Natural killer cell treated with Interleukin-12 subunit alpha and Interleukin-12 subunit beta and Interleukin-15 and Interleukin-18, amount 100 ng/mL, for 72 hours (primary cell): ENCODE measurements around the gene SLC4A2. TPM values are rescaled to one million over a fixed set of nuclear protein-coding genes. Genes with fewer than 3 reads are reported as not detected.
"Not testable (repeated sequence)": the region's sequence is repeated elsewhere in the genome, so short reads cannot be mapped to it uniquely, and the experiment has no call there.

ENCODE experiments used
- ATAC-seq, 2 donors: fragments of 150-1000 bp; cut with Tn5 transposase in 1 of 2; sonication (Bioruptor Pico), chemical (Tn5 transposase) in 1 of 2; 2 replicates each; pipeline ENCODE4 v1.10.0; 2021
- DNase-seq: peaks from one replicate; pipeline ENCODE4 v3.0.0; 2022; ENCODE audit warnings: low spot score
- H3K27ac Mint-ChIP-seq, 2 donors: 1 replicate in 1 of 2; 2 replicates in 1 of 2; pipeline ENCODE4 v1.8.0; 2022; ENCODE audit warnings: mixed read lengths in 2 of 2, mild to moderate bottlenecking in 1 of 2, moderate library complexity in 1 of 2
- H3K27me3 Mint-ChIP-seq, 2 donors: 1 replicate in 1 of 2; 2 replicates in 1 of 2; pipeline ENCODE4 v1.8.0; 2022; ENCODE audit warnings: mixed read lengths in 2 of 2
- H3K36me3 Mint-ChIP-seq: one replicate; pipeline ENCODE4 v1.8.0; 2022; ENCODE audit warnings: mixed read lengths
- H3K4me1 Mint-ChIP-seq, 2 donors: 1 replicate in 1 of 2; 2 replicates in 1 of 2; pipeline ENCODE4 v1.8.0; 2022; ENCODE audit warnings: low read depth in 2 of 2, mixed read lengths in 2 of 2, mild to moderate bottlenecking in 1 of 2
- H3K4me3 Mint-ChIP-seq: one replicate; pipeline ENCODE4 v1.8.0; 2022; ENCODE audit warnings: mixed read lengths
- H3K9me3 Mint-ChIP-seq: 2 replicates; pipeline ENCODE4 v1.8.0; 2022; ENCODE audit warnings: mixed read lengths
- total RNA-seq, 2 donors: library from RNA; stranded (reverse); gene quantifications; one replicate each; pipeline ENCODE4 v1.2.3, GENCODE V29; 2022

The SLC4A2 gene
- total RNA-seq, 2 donors from 2014 or later: 117 to 195 TPM

DNA sequence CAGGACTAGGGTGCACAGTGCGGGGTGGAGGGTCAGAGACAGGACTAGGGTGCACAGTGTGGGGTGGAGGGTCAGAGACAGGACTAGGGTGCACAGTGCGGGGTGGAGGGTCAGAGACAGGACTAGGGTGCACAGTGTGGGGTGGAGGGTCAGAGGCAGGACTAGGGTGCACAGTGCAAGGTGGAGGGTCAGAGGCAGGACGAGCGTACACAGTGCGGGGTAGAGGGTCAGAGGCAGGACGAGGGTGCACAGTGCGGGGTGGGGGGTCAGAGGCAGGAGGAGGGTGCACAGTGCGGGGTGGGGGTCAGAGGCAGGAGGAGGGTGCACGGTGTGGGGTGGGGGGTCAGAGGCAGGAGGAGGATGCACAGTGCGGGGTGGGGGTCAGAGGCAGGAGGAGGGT is 15.9 kb upstream of the SLC4A2 start:
- not testable (repeated sequence) for H3K27me3 Mint-ChIP-seq, ATAC-seq, H3K36me3 Mint-ChIP-seq, H3K27ac Mint-ChIP-seq, H3K4me3 Mint-ChIP-seq, H3K9me3 Mint-ChIP-seq, DNase-seq
- H3K4me1 Mint-ChIP-seq: peaks cover 11 to 12% of the 10 kb centered on the region in 2 donors

DNA sequence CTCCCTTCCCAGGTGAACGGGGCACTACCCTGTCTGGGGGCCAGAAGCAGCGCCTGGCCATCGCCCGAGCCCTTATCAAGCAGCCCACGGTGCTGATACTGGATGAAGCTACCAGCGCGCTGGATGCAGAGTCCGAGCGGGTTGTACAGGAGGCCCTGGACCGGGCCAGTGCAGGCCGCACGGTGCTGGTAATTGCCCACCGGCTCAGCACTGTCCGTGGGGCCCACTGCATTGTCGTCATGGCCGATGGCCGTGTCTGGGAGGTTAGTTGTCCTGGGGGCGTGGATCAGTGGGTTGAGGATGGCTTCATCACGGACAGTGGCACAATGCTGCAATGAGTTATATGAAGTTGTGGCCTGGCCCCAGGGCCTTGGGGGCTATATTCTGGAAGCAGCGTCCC is 15.4 kb upstream of the SLC4A2 start:
- peaks cover 11 to 12% of the 10 kb centered on the region in 2 donors for H3K4me1 Mint-ChIP-seq
- no peaks in the 10 kb centered on the region for H3K27me3 Mint-ChIP-seq
- no peaks in the 10 kb centered on the region for H3K36me3 Mint-ChIP-seq
- H3K27ac Mint-ChIP-seq: no peak overlapping the region
- no peak overlapping the region for H3K4me3 Mint-ChIP-seq
- ATAC-seq (no peak), DNase-seq (no peak)
- H3K9me3 Mint-ChIP-seq: no peaks in the 10 kb centered on the region

DNA sequence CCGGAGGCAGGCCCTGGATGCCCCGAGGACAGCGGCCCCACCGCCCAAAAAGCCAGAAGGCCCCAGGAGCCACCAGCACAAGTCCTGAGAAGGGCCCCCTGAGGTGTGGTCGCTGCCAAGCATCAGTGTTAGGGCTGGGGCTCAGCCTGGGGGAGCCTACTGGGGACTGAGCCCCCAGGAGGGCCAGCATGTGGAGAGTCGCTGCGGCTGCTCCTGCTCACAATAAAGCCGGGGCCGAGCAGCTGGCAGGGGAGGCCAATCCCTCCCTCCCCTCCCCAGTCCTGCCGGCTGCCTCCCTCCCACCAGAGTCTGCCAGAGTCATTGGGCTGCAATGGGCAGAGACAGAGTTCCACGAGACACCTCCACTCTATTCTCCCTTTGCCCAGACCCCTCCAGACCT is 14.1 kb upstream of the SLC4A2 start:
- Mint-ChIP-seq H3K27ac (no peak overlapping the region), H3K36me3 (no peaks in the 10 kb centered on the region), H3K4me1 (peaks cover 0 to 4% of the 10 kb centered on the region in 2 donors), H3K4me3 (no peak overlapping the region), H3K9me3 (no peaks in the 10 kb centered on the region), H3K27me3 (no peaks in the 10 kb centered on the region)
- DNase-seq (no peak), ATAC-seq (no peak)

DNA sequence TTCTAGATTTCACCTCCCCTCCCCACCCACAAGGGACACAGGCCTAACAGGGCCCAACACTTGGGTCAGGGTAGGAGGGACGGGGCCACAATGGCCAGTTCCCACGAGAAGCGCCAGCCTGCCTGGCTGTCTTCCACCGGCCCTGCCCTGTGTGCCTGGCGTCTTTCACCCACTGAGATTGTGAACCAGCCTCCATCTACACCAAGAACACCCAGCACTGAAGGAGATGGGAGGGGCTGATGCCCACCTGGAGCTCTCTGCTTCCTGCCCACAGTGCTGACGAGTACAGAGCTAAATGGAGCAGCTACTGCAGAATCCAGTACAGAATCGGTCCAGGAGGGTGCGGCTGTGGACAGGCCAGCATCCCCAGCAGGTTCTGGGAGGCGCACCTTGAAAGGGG is 13.4 kb upstream of the SLC4A2 start:
- H3K27me3 Mint-ChIP-seq: no peaks in the 10 kb centered on the region

DNA sequence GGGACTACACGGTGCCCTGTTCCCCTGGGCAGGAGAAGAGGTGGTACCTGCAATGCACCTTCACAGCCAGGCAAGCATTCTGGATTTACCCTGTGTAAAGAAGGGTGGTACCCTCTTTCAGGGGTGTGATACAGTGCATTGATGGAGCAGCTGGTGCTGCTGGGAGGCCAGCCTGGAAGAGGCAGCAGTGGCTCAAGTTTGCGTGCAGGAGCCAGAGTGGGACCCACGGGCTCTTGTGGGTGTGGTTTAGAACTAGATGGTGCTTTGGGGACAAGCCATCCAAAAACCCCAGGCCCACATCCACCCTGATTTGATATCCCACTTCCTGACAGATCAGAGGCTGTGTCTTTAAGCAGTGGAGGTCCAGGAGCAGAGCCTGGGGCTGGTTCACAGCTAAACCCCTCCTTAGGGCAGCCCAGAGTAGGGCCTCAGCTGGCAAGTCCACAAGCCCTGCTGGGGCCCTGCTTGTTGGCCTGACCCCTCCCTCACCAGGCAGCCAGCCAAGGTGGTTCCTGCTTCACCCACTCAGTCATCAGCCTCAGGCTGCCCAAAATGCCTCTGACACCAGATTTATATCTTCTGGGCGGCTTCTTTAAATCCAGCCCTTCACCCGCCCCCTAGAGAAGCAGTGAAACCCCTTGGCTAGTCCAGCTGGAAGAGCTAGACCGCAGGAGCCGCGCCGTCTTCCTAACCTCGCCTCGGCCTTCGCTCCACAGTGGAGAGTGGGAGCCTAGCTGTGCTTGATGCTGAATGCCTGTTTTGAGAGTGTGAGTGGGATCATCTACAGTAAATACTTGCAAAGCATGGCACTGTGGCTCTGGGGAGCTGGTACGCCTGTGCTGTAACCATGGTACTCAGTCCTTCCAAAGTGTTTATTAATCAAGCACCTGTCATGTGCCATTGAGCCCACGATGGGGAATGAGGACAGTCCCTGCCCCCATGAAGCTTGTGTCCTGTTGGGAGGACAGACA is 12.5 kb upstream of the SLC4A2 start:
- H3K27ac Mint-ChIP-seq: no peak overlapping the region
- DNase-seq (no peak), ATAC-seq (no peak)
- no peaks in the 10 kb centered on the region for H3K36me3 Mint-ChIP-seq
- peaks cover 0 to 4% of the 10 kb centered on the region in 2 donors for H3K4me1 Mint-ChIP-seq
- H3K27me3 Mint-ChIP-seq: no peaks in the 10 kb centered on the region
- H3K4me3 Mint-ChIP-seq: no peak overlapping the region
- no peaks in the 10 kb centered on the region for H3K9me3 Mint-ChIP-seq

More for the DNA sequence above, 13.4 kb upstream of the SLC4A2 start:
- H3K4me3 Mint-ChIP-seq: no peak overlapping the region
- no peaks in the 10 kb centered on the region for H3K9me3 Mint-ChIP-seq
- ATAC-seq (no peak), DNase-seq (no peak)
- H3K27ac Mint-ChIP-seq: no peak overlapping the region
- H3K36me3 Mint-ChIP-seq: no peaks in the 10 kb centered on the region
- peaks cover 0 to 4% of the 10 kb centered on the region in 2 donors for H3K4me1 Mint-ChIP-seq

DNA sequence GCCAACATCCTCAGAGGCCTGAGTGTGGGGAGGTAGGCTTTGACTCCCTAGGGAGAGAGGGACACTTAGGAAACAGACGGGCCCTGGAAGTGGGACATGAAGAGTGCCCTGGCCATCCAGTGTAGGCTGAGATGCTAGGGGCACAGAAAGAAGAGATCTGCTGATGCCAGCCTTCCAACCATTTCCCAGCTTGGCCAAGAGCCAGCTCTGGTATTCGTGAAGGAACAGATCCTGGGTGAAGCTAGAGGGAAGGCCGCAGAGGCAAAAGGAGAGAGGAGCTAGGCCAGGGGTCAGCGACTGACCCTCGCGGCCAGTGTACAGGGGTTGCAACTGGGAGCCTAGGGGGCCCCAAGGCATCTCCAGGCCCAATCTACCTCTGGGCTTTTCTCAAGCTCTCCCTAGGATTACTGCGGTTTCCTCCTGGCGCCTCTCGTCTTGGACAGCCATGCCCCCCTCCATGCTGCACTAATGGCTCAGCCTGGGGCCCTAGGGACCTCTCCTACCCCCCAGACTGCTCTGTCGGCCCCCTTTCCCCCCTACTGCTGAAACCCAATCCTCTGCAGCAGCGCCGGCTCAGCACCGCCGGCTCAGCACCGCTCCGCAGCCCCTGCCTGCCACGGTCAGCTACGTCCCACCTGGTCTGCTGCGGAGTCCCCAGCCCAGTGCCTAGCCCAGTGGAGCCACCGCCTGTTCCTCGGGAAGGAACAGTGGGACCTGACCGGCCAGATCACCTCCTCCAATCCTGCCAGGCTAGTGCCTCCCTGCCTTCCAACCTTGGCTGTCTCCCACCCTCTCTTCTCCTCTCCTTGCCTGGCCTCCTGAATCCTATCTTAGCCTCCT is 11.2 kb upstream of the SLC4A2 start, which contains the start of gene ASIC3:
ASIC3 (plus strand) TSS at position 556 of the 840 bp plus-strand sequence. CDS start 355 bp downstream, outside the sequence.
- no peaks in the 10 kb centered on the region for H3K9me3 Mint-ChIP-seq
- ATAC-seq: no peak
- H3K4me3 Mint-ChIP-seq: no peak within 1 kb of the TSS

DNA sequence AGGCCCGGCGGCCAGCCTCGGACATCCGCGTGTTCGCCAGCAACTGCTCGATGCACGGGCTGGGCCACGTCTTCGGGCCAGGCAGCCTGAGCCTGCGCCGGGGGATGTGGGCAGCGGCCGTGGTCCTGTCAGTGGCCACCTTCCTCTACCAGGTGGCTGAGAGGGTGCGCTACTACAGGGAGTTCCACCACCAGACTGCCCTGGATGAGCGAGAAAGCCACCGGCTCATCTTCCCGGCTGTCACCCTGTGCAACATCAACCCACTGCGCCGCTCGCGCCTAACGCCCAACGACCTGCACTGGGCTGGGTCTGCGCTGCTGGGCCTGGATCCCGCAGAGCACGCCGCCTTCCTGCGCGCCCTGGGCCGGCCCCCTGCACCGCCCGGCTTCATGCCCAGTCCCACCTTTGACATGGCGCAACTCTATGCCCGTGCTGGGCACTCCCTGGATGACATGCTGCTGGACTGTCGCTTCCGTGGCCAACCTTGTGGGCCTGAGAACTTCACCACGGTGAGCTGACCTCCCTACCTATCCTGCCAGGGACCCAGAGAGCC is 10.4 kb upstream of the SLC4A2 start:
- H3K27ac Mint-ChIP-seq: no peak overlapping the region
- peaks cover 0 to 8% of the 10 kb centered on the region in 2 donors for H3K4me1 Mint-ChIP-seq
- DNase-seq (no peak), ATAC-seq (no peak)
- peaks cover 3 to 8% of the 10 kb centered on the region in 2 donors for H3K27me3 Mint-ChIP-seq
- no peaks in the 10 kb centered on the region for H3K9me3 Mint-ChIP-seq
- no peaks in the 10 kb centered on the region for H3K36me3 Mint-ChIP-seq
- no peak overlapping the region for H3K4me3 Mint-ChIP-seq

More for the DNA sequence above, 11.2 kb upstream of the SLC4A2 start, which contains the start of gene ASIC3:
- H3K27me3 Mint-ChIP-seq: peaks cover 3 to 8% of the 10 kb centered on the region in 2 donors
- no peaks in the 10 kb centered on the region for H3K36me3 Mint-ChIP-seq
- H3K27ac Mint-ChIP-seq: no peak within 1 kb of the TSS
- peaks cover 0 to 8% of the 10 kb centered on the region in 2 donors for H3K4me1 Mint-ChIP-seq
- DNase-seq: no peak

DNA sequence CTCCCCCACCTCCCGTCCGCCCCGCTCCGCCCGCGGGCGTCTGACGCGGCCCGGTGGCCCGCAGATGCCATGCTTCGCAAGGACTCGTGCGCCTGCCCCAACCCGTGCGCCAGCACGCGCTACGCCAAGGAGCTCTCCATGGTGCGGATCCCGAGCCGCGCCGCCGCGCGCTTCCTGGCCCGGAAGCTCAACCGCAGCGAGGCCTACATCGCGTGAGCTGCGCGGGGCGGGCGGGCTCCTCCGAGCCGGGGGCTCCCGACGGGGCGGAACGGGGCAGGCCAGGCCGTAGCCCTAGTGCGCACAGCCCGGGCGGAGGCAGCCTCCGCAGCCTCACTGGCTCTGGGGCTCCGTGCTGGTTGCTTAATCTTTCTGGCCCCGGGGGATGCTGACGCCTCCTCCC is 8.3 kb upstream of the SLC4A2 start:
- ATAC-seq (peak; percentile 56 to 61), DNase-seq (no peak)
- Mint-ChIP-seq H3K9me3 (no peaks in the 10 kb centered on the region), H3K4me1 (peaks cover 0 to 8% of the 10 kb centered on the region in 2 donors), H3K27me3 (peaks cover 3 to 8% of the 10 kb centered on the region in 2 donors), H3K36me3 (no peaks in the 10 kb centered on the region), H3K27ac (no peak overlapping the region), H3K4me3 (no peak overlapping the region)

DNA sequence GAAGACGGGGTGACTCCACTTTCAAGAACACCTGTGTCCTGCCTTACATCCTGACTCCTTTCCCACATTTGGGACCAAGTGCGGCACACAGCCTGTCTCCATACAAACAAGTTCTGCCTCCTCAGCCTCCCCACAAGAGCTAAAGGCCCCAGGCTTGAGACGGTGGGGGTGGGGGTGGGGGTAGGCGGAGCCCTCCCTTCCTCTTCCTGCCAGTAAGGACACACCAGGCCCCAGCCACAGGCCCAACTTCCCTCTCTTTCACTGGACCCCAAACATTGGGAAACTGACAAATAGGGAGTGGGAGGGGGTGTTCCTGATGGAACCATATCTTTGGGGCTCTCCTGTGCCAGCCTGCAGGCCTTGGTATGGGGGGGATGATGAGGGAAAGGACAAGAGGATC is 6.3 kb upstream of the SLC4A2 start:
- DNase-seq (no peak), ATAC-seq (no peak)
- no peak overlapping the region for H3K27ac Mint-ChIP-seq
- H3K9me3 Mint-ChIP-seq: no peaks in the 10 kb centered on the region
- H3K36me3 Mint-ChIP-seq: no peaks in the 10 kb centered on the region
- H3K4me1 Mint-ChIP-seq: peaks cover 9 to 11% of the 10 kb centered on the region in 2 donors
- H3K4me3 Mint-ChIP-seq: no peak overlapping the region
- H3K27me3 Mint-ChIP-seq: peaks cover 3 to 8% of the 10 kb centered on the region in 2 donors

DNA sequence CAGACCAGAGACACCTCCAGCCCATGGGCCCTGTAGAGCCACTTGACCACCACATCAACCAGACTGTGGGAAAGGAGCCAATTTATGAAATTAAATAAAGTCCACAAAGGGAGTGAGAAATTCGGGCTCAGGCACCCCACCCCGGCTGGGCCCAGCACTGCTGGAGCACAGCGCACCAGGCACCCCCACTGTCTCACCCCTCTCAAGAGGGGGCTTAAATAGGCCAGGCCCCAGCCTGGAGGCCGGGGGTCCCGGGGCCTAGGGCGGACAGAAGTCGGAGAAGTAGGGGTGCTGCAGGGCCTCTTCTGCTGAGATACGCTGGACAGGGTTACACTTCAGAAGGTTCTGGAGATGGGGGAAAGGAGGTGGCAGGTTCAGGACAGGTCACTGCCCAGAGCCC is 5.6 kb upstream of the SLC4A2 start:
- H3K9me3 Mint-ChIP-seq: no peaks in the 10 kb centered on the region
- H3K4me3 Mint-ChIP-seq: no peak overlapping the region
- H3K4me1 Mint-ChIP-seq: peaks cover 13 to 15% of the 10 kb centered on the region in 2 donors
- DNase-seq: no peak
- no peaks in the 10 kb centered on the region for H3K36me3 Mint-ChIP-seq
- no peak overlapping the region for H3K27ac Mint-ChIP-seq
- H3K27me3 Mint-ChIP-seq: peaks cover 3 to 8% of the 10 kb centered on the region in 2 donors
- no peak for ATAC-seq

DNA sequence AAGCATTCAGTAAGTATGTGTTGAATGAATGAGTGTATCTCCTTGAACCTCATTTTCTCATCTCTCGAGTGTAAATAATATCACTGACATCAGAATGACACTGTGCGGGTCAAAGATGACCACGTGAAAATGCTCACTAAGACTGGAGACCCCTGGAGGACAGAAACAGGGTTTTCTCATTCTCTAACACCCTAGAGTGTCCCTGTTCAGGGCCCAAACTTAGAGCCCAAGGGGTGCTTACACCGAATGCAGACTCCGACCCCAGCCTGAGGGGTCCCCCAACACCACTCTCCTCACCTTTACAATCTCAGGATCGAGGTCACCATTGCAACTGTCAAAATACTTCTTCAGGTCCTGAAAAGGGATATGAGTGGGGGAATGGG is 3.1 kb upstream of the SLC4A2 start:
- peaks cover 3 to 8% of the 10 kb centered on the region in 2 donors for H3K27me3 Mint-ChIP-seq
- no peaks in the 10 kb centered on the region for H3K9me3 Mint-ChIP-seq
- H3K4me1 Mint-ChIP-seq: peaks cover 21 to 22% of the 10 kb centered on the region in 2 donors
- no peaks in the 10 kb centered on the region for H3K36me3 Mint-ChIP-seq
- H3K27ac Mint-ChIP-seq: no peak overlapping the region
- H3K4me3 Mint-ChIP-seq: peak overlapping the region; percentile 93
- no peak for ATAC-seq
- no peak for DNase-seq

DNA sequence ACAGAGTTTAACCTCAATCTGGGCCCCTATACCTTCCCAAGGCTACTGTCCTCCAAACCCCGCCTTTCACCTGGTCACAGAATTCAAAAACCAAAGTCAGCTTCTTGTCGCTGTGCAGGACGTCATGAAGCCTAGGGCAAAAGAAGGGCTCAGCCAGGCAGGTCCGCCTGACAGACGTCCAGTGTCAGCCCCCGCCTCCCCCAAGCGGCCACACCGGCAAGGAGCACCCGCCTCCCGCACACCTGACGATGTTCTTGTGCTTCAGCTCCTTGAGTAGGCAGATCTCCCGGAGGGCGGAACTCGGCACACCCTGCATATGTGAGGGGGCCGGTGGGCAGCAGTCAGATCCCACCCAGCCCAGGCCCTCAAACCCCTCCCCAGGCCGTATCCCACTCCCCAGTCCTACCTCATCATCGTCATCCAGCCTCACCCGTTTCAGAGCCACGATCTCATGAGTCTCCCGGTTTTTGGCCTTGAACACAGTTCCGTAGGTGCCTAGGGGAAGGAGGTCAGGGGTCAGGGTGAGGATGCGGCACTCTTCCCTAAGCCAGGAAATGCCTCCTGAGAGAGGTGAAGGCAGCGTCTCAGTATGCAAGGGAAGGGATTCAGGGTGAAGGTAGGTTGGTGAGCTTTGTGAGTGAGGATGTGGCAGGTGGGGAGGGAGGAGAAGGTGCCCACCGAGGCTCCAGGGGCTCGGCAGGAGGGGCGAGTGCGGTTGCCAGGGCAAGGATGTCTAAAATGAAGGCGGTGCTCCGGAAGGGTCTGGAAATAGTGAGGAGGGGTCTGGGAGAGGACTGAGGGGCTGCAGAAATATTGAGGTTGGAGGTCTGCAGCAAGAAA is 2.5 kb upstream of the SLC4A2 start:
- DNase-seq: no peak
- no peaks in the 10 kb centered on the region for H3K9me3 Mint-ChIP-seq

More for the DNA sequence above, 2.5 kb upstream of the SLC4A2 start:
- H3K4me1 Mint-ChIP-seq: peaks cover 27 to 28% of the 10 kb centered on the region in 2 donors
- peaks cover 3 to 8% of the 10 kb centered on the region in 2 donors for H3K27me3 Mint-ChIP-seq
- no peaks in the 10 kb centered on the region for H3K36me3 Mint-ChIP-seq
- no peak for ATAC-seq
- peak overlapping the region; percentile 83 to 92 for H3K27ac Mint-ChIP-seq
- H3K4me3 Mint-ChIP-seq: peak overlapping the region; percentile 93
